GM12891 (cell line): ENCODE data around the gene KLHL30.

ENCODE experiments used
- POLR2A ChIP-seq: IDR thresholded peaks from 2 replicates; pipeline ENCODE4 v1.6.1; 2011; ENCODE audit warnings: low read depth, low read length, control low read depth
- POLR2AphosphoS5 ChIP-seq: IDR thresholded peaks from 2 replicates; pipeline ENCODE4 v1.6.1; 2011; ENCODE audit warnings: low read depth, low read length, control low read depth
- TAF1 ChIP-seq: IDR thresholded peaks from 2 replicates; pipeline ENCODE4 v1.6.1; 2011; ENCODE audit warnings: low read depth, low read length, control low read depth

DNA sequence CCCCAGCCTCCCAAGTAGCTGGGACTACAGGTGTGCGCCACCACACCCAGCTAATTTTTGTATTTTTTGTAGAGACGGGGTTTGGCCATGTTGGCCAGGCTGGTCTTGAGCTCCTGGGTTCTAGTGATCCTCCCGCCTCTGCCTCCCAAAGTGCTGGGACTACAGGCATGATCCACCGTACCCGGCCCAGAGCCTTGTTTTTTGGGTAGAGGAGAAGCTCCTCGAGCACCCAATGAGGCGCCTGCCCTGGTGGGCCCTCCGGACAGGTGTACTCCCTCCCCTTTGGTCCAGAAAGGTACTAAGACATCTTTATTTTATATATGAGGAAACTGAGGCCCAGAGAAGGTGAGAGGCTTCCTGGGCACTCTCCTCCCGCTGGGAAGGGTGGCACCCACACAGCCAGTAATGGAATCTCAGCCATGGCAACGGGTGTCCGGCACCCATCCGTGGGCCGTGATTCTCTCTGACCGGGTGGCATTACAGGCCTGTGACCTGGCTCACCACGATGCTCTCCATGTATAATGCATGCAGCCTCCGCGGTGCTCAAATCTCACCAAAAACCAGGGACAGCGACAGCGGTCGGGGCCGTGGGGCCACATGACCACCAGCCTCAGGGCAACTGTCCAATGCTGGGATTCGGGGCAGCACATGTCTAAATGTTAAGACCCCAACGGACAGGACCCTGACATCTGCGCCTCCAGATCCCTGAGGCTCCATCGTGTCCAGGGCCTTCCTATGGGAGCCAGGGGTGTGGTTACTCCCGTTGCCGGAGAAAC is 16.8 kb upstream of the KLHL30 start:
- no peak for TF ChIP-seq POLR2A
- no peak for TF ChIP-seq TAF1
- no peak for TF ChIP-seq POLR2AphosphoS5
